Ecto neural progenitor cell (in vitro differentiated cells): Measurements from ENCODE around the gene KRTAP9-4.
"Not testable (repeated sequence)": the region's sequence is repeated elsewhere in the genome, so short reads cannot be mapped to it uniquely, and the experiment has no call there.

ENCODE experiments used
- DNase-seq: peaks from one replicate; pipeline ENCODE4 v3.0.0-alpha.2; 2018; ENCODE audit warnings: low spot score

Gene KRTAP9-4, protein sequence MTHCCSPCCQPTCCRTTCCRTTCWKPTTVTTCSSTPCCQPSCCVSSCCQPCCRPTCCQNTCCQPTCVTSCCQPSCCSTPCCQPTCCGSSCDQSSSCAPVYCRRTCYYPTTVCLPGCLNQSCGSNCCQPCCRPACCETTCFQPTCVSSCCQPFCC

DNA sequence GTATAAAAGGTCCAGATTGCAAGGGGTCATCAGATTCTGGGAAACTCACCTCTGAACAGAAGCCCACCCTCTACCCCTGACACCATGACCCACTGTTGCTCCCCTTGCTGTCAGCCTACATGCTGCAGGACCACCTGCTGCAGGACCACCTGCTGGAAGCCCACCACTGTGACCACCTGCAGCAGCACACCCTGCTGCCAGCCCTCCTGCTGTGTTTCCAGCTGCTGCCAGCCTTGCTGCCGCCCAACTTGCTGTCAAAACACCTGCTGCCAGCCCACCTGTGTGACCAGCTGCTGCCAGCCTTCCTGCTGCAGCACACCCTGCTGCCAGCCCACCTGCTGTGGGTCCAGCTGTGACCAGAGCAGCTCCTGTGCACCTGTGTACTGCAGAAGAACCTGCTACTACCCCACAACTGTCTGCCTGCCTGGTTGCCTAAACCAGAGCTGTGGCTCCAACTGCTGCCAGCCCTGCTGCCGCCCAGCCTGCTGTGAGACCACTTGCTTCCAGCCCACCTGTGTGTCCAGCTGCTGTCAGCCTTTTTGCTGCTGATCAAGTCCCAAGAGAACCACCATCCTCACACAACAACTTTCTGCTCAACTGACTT, at the start of gene KRTAP9-4:
Gene KRTAP9-4 (plus strand): TSS at position 51 of the 604 bp plus-strand sequence. CDS start 34 bp downstream, at position 85.
- DNase-seq, result not testable (repeated sequence)

DNA sequence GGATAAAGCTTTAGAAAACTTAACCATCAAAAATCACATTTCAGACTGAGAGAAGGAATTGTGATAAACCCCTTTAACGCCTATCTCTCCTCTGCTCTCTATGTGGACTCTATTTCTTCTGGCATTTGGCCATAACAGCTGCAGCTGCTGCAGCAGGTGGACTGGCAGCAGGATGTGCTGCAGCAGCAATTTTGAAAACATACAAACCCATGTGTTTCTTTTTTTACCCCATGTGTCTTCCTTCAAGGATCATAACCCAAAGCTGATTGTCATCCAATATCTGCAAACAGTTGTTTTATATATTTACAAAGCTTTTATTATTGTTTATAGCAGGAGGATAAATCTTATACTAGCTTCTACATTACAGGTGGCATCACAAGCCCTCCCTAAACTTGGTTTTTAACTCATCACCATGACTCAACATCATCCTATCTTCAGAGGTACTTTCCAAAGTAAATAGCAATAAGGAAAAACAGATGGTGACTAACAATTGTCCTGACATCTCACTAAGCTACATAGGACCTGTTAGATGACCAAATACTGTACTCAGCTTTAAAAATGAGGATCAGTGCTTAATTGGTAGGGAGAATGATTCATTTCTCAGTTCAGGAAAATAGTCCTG, 37.5 kb upstream of the KRTAP9-4 start:
- DNase-seq, result no peak

DNA sequence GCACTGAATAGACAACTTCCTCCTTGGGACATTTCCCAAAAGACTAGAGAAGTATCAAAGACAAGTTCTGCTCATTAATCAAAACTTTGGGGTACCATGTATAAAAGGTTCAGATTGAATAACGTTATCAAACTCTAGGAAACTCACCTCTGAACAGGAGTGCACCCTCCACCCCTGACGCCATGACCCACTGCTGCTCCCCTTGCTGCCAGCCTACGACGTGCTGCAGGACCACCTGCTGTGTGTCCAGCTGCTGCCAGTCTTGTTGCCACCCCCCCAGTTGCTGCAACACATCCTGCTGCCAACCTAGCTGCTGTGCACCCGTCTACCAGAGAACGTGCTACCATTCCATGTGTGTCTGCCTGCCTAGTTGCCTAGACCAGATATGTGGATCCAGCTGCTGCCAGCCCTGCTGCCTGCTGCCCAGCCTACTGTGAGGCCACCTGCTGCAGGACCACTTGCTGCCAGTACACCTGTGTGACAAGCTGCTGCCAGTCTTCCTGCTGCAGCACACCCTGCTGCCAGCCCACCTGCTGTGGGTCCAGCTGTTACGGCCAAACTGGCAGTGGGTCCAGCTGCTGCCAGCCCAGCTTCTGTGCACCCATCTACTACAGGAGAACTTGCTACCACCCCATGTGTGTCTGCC, 36.8 kb upstream of the KRTAP9-4 start:
- DNase-seq, result no peak

DNA sequence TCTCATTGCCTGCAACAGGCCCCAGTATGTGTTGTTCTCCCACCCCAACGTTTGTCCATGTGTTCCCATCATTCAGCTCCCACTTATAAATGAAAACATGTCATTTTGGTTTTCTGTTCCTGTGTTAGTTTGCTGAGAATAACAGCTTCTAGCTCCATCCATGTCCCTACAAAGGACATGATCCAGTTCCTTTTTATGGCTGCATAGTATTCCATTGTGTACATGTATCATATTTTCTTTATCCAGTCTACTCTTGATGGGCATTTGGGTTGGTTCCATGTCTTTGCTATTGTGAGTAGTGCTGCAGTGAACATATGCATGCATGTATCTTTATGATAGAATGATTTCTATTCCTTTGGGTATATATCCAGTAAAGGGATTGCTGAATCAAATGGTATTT, 33.8 kb upstream of the KRTAP9-4 start:
- no peak for DNase-seq

DNA sequence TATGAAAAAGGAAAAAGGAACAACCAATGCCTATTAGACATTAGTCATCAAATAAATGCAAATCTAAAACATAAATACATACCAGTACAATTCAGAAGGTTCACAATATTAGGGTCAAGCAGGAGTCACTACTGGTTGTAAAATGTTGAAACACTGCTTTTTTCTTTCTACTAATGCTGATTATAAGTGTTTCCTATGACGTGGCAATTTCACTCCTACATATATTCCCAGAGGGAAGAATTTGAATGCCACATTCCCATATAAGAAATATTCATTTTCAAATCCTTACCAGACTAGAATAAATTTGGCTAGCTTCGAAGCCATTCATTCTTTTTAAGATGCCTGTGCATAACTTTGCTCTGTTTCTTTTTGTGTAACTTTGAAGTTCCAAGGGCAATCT, 25.7 kb upstream of the KRTAP9-4 start:
- no peak for DNase-seq

DNA sequence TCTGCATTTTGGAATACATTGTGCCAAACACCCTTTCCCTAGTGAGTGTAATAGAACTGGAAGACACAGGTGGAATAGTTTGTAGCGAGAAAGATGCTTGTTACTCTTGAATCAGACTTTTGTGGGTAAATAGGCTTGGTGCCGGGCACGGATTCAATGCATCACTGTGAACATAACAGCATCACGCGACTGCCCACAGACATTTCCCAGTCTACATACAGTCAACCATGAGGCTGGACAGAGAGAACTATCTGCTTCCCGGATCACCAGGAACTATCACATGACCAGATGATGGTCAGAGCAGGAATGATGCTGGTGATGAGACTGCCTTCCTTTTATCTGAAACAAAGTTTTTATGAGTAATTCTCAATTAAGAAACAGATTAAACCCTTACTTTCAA, 23.4 kb upstream of the KRTAP9-4 start:
- DNase-seq, result no peak

DNA sequence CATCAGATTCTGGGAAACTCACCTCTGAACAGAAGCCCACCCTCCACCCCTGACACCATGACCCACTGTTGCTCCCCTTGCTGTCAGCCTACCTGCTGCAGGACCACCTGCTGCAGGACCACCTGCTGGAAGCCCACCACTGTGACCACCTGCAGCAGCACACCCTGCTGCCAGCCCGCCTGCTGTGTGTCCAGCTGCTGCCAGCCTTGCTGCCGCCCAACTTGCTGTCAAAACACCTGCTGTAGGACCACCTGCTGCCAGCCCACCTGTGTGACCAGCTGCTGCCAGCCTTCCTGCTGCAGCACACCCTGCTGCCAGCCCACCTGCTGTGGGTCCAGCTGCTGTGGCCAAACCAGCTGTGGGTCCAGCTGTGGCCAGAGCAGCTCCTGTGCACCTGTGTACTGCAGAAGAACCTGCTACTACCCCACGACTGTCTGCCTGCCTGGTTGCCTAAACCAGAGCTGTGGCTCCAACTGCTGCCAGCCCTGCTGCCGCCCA, 22.8 kb upstream of the KRTAP9-4 start, which contains the start of gene KRTAP9-2:
Gene KRTAP9-2 (plus strand): TSS at position 51 of the 498 bp plus-strand sequence. CDS start 7 bp downstream, at position 58.
- DNase-seq, result not testable (repeated sequence)

DNA sequence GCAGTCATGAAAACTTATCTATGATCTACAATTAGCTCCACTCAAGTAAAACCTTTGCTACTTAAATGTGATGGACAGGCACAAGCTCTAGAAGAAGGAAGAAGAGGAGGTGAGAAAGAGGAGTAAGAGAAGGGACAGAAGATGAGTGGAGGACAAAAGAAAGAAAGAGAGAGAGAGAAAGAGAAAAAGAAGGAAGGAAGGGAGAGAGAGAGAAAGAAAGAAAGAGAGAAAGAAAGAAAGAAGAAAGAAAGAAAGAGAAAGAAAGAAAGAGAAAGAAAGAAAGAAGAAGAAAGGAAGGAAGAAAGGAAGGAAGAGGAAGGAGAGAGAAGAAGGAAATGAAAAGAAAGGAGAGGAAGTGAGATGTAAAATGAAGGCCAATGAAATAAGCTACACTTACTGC, 19.4 kb upstream of the KRTAP9-4 start:
- DNase-seq, result no peak

DNA sequence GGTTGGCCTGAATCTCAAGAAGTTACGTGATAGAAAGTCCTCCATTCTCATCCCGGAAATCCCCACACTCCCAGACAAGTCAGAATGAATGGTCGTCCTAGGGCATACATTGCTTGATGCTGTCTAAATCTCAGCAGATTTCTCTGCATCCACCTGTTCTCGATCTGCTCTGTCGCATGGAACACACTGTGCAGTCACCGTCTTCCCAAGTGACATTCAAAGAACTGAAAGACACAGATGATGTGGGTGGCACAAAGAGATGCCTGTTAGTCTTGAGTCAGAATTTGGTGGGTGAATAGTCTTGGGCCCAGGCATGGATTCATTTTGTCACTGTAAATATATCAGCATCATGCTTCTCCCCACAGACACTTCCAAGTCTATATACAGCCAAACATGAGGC, 17.8 kb upstream of the KRTAP9-4 start:
- no peak for DNase-seq

DNA sequence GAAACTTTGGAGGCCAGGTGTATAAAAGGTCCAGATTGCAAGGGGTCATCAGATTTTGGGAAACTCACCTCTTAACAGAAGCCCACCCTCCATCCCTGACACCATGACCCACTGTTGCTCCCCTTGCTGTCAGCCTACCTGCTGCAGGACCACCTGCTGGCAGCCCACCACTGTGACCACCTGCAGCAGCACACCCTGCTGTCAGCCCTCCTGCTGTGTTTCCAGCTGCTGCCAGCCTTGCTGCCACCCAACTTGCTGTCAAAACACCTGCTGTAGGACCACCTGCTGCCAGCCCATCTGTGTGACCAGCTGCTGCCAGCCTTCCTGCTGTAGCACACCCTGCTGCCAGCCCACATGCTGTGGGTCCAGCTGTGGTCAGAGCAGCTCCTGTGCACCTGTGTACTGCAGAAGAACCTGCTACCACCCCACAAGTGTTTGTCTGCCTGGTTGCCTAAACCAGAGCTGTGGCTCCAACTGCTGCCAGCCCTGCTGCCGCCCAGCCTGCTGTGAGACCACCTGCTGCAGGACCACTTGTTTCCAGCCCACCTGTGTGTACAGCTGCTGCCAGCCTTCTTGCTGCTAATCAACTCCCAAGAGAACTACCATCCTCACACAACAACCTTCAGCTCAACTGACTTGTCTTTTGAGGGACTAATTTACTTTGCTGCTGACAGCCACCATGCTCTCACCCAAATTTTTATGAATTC, 16.9 kb upstream of the KRTAP9-4 start, which contains the start of gene KRTAP9-3:
Gene KRTAP9-3 (plus strand): TSS at position 51 of the 707 bp plus-strand sequence. CDS start 53 bp downstream, at position 104.
- DNase-seq, result not testable (repeated sequence)

DNA sequence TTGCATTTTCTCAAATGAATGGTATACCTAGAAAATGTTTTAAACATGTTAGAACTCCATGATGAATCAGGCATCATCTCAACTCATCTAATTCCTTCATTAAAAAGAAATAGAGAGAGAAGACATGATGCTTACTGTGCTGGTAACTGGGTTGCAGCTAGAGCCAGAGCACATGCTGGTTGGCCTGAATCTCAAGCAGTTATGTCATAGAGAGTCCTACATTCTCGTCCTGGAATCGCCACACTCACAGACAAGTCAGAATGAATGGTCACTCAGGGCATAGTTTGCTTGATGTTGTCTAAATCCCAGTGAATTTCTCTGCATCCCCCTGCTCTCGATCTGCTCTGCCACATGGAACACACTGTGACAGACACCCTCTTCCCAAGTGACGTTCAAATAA, 12.4 kb upstream of the KRTAP9-4 start:
- DNase-seq, result not testable (repeated sequence)

DNA sequence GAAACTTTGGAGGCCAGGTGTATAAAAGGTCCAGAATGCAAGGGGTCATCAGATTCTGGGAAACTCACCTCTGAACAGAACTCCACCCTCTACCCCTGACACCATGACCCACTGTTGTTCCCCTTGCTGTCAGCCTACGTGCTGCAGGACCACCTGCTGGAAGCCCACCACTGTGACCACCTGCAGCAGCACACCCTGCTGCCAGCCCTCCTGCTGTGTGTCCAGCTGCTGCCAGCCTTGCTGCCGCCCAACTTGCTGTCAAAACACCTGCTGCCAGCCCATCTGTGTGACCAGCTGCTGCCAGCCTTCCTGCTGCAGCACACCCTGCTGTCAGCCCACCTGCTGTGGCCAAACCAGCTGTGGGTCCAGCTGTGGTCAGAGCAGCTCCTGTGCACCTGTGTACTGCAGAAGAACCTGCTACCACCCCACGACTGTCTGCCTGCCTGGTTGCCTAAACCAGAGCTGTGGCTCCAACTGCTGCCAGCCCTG, 11.5 kb upstream of the KRTAP9-4 start, which contains the start of gene KRTAP9-8:
Gene KRTAP9-8 (plus strand): TSS at position 51 of the 489 bp plus-strand sequence. CDS start 53 bp downstream, at position 104.
- not testable (repeated sequence) for DNase-seq

DNA sequence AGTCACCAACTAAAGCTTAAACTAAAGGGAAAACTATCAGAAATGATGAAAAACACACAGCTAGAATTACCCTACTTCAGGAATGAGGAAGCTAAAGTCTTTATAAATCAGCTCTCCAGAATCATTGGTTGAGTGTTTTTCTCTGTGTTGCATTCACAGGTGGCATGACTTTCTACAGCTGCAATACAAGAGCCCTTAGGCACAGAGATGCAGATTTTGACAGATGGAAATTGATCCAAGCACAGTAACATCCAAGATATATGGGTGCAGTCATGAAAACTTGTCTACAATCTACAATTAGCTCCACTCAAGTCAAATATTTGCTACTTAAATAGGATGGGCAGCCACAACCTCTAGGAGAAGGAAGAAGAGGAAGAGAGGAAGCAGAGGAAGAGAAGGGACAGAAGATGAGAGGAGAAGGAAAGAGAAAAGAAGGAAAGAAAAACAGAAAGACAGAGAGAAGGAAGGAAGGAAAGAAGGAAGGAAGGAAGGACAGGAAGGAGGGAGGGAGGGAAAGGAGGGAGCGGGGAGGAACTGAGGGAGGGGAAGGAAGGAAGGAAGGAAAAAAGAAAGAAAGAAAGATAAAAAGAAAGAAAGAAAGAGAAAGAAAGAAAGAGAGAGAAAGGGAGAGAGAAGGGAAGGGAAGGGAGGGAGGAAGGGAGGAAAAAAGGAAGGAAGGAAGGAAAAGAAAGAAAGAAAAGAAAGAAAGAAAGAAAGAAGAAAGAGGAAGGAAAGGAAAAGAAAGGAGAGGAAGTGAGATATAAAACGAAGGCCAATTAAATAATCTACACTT, 2.3 kb upstream of the KRTAP9-4 start:
- DNase-seq, result not testable (repeated sequence)

DNA sequence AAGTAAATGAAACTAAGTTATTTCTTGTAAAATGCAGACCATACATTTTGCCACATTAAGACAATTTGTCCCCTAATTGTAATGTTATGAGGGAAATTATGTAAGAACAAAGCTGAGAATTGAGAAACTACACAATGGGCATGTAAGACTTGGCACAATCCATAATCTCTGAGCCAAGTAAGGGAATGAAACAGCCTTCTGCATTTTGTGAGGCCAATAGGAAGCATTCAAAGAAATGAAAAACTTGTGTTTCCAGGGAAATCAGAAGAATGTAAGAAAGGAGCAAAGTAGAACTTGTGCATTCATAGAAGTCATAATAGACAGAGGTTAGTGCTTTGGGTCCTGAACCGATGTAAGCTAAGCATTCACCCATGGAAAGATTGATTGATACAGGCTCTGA, 1.8 kb downstream of the KRTAP9-4 start:
- DNase-seq, result no peak

DNA sequence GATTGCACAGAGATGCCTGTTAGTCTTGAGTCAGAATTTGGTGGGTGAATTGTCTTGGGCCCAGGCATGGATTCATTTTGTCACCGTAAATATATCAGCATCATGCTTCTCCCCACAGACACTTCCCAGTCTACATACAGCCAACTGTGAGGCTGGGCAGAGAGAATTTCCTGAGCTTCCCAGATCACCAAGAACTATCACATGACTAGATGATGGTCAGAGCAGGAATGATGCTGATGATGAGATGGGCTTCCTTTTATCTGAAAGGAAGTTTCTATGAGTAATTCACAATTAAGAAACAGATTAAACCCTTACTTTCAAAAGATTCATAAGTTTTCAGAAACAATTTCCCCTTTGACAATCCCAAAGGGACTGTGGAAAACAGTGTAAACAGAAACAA, 5.4 kb downstream of the KRTAP9-4 start:
- DNase-seq, result no peak

DNA sequence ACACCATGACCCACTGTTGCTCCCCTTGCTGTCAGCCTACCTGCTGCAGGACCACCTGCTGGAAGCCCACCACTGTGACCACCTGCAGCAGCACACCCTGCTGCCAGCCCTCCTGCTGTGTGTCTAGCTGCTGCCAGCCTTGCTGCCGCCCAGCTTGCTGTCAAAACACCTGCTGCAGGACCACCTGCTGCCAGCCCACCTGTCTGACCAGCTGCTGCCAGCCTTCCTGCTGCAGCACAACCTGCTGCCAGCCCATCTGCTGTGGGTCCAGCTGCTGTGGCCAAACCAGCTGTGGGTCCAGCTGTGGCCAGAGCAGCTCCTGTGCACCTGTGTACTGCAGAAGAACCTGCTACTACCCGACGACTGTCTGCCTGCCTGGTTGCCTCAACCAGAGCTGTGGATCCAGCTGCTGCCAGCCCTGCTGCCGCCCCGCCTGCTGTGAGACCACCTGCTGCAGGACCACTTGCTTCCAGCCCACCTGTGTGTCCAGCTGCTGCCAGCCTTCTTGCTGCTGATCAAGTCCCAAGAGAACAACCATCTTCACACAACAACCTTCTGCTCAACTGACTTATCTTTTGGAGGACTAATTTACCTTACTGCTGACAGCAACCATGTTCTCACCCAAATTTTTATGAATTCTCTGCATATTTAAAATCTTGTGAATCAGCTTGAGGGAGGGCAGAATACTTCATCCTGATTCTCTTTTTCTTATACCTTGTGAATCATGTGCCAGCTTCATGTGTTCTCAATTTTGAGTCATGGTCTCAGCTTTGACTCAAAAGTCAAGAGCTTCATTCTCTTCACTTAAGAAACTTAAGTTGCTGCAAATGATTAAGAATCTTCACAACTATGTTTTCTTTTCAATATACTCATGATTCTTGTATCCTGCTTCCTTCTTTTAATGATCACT, 6.1 kb downstream of the KRTAP9-4 start, which contains the start of gene KRTAP9-9:
Gene KRTAP9-9 (plus strand): TSS at position 4 of the 910 bp plus-strand sequence.
- not testable (repeated sequence) for DNase-seq

DNA sequence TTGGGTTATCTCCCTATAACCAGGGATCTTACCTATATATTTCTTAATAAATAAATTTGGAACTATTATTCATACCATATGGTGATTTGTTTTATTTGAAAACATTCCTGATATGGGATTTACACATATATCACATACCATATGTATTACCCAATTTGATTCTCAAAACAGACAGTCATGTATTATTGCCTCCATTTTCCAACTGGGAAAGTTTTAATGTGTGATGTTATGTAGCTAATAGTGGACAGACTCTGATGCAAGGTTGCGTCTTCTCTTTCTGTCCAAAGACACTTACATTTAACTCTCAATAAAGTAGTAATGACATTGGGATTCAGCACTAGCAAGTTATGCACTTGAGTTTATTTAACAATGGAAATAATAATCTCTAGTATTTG, 6.8 kb downstream of the KRTAP9-4 start:
- no peak for DNase-seq

DNA sequence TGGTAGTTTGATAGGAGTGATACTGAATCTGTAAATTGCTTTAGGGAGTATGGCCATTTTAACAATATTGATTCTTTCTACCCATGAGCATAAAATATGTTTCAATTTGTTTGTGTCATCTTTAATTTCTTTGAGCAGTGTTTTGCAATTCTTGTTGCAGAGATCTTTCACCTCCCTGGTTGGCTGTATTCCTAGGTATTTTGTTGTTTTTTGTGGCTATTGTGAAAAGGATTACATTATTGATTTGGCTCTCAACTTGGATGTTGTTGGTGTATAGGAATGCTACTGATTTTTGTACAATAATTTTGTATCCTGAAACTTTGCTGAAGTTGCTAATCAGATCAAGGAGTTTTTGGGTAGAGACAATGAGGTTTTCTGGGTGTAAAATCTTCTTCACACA, 8.9 kb downstream of the KRTAP9-4 start:
- DNase-seq, result no peak

DNA sequence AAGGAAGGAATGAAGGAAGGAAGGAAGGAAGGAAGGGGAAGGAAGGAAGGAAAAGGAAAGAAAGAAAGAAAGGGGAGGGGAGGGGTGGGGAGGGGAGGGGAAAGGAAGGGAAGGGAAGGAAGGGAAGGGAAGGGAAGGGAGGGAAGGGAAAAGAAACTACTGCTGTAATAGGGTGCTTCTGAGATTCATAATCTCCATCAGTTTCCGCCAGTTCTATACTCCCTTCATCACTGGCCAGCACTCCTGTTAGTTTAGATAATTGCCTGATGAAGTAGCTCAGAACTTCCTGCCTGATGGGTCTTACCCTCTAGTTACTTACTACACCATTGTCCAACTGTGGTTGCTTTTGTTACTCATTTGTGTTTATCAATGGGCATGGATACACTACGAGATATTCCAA, 13.7 kb downstream of the KRTAP9-4 start:
- DNase-seq, result no peak

DNA sequence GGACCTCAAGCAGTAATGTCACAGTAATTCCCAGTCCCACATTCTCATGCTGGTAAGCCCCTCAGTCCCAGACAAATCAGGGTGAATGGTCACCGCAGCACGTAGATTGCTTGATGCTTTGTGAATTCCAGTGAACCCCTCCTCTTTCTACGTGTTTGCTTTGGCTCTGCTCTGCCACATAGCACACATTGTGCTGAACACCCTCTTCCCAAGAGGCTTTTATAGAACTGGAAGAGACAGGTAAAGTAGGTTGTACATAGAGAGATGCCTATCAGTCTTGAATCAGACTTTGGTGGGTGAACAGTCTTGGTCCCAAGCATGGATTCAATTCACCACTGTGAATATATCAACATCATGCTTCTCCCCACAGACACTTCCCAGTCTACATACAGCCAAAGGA, 15.1 kb downstream of the KRTAP9-4 start:
- no peak for DNase-seq
